Smooth muscle cell (in vitro differentiated cells): ENCODE measurements around the gene ANTKMT. TPM values are rescaled to one million over a fixed set of nuclear protein-coding genes. Genes with fewer than 3 reads are reported as not detected.

ENCODE experiments used
- DNase-seq: peaks from one replicate; lab custom pipeline; 2025; ENCODE audit not compliant: unreplicated experiment; lab: John Stamatoyannopoulos, UW
- H2AFZ ChIP-seq: fragments of 200-600 bp; sonication (generic); 2 replicates; pipeline ENCODE4 v1.6.0; 2016; ENCODE audit warnings: antibody characterized with exemption, low read depth, mild to moderate bottlenecking
- H3F3A ChIP-seq: fragments of 200-600 bp; sonication (generic); 2 replicates; pipeline ENCODE4 v1.6.0; 2017; ENCODE audit warnings: antibody characterized with exemption, low read depth
- H3K27ac ChIP-seq: fragments of 200-600 bp; sonication (generic); 2 replicates; pipeline ENCODE4 v1.5.1; 2016; ENCODE audit warnings: low read depth, mild to moderate bottlenecking
- H3K27me3 ChIP-seq: fragments of 200-600 bp; sonication (generic); 2 replicates; pipeline ENCODE4 v1.6.1; 2016; ENCODE audit warnings: low read depth, mild to moderate bottlenecking
- H3K36me3 ChIP-seq: fragments of 200-600 bp; sonication (generic); 2 replicates; pipeline ENCODE4 v1.5.1; 2016; ENCODE audit warnings: low read depth
- H3K4me1 ChIP-seq: fragments of 200-600 bp; sonication (generic); 2 replicates; pipeline ENCODE4 v1.5.1; 2016; ENCODE audit warnings: low read depth
- H3K4me2 ChIP-seq: fragments of 200-600 bp; sonication (generic); 2 replicates; pipeline ENCODE4 v1.6.0; 2016; ENCODE audit warnings: mild to moderate bottlenecking
- H3K4me3 ChIP-seq: fragments of 200-600 bp; sonication (generic); 2 replicates; pipeline ENCODE4 v1.5.1; 2016; ENCODE audit warnings: mild to moderate bottlenecking
- H3K79me2 ChIP-seq: fragments of 200-600 bp; sonication (generic); 2 replicates; pipeline ENCODE4 v1.6.0; 2016; ENCODE audit warnings: low read depth, mild to moderate bottlenecking
- H3K9ac ChIP-seq: fragments of 200-600 bp; sonication (generic); 2 replicates; pipeline ENCODE4 v1.6.0; 2016; ENCODE audit warnings: low read depth
- H3K9me3 ChIP-seq: fragments of 200-600 bp; sonication (generic); replicated peaks from 2 replicates; pipeline ENCODE4 v1.5.1; 2016; ENCODE audit warnings: low read depth
- H4K20me1 ChIP-seq: fragments of 200-600 bp; sonication (generic); 2 replicates; pipeline ENCODE4 v1.6.0; 2016; ENCODE audit warnings: low read depth
- WGBS: methylation state at CpG from one replicate; pipeline ENCODE4 v1.1.7; 2016; ENCODE audit warnings: low lambda C conversion rate; 5-methylcytosine and 5-hydroxymethylcytosine counted together
- polyA plus RNA-seq: library from polyadenylated mRNA; unstranded; fragments of >200 nt; fragmentation: Nextera tagmentation; extraction: Ambion mirVana; gene quantifications from 2 replicates; pipeline ENCODE4 v1.2.1, GENCODE V29; 2016
- total RNA-seq: library from RNA; depleted of rRNA; stranded (reverse); fragments of >200 nt; gene quantifications from 2 replicates; pipeline ENCODE4 v1.2.3, GENCODE V29; 2014
- TF ChIP-seq, protein P1 (sequence below): fragments of 200-600 bp; sonication (generic); IDR thresholded peaks from 2 replicates; pipeline ENCODE4 v1.5.1; 2017; ENCODE audit warnings: borderline replicate concordance, mild to moderate bottlenecking, antibody characterized with exemption; ENCODE audit not compliant: insufficient read depth, poor library complexity, severe bottlenecking

ANTKMT gene
- total and polyA plus RNA-seq, 2 experiments from 2014 or later = 15.6 to 39.8 TPM

DNA sequence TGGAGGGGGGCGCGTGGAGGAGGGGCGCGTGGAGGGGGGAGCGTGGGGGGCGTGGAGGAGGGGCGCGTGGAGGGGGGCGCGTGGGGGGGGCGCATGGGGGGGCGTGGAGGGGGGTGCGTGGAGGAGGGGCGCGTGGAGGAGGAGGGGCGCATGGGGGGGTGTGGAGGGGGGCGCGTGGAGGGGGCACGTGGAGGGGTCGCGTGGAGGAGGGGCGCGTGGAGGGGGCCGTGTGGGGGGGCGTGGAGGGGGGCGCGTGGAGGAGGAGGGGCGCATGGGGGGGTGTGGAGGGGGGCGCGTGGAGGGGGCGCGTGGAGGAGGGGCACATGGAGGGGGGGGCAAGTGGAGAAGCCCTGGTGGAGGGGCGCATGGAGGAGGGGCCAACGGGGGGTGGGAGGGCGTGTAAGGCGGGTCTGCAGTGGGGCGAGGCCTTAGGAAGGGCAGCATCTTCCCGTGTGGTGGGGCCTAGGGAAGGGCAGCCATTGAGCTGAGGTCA lies 46.8 kb downstream of the ANTKMT start:
- no peak overlapping the region for H2AFZ ChIP-seq
- no peak overlapping the region for H3K9ac ChIP-seq
- H3K4me2 ChIP-seq = no peak overlapping the region
- no peak for DNase-seq
- H3K27ac ChIP-seq = no peak overlapping the region
- no peak overlapping the region for H3K4me3 ChIP-seq
- H3K9me3 ChIP-seq = no peaks in the 10 kb centered on the region
- no peaks in the 10 kb centered on the region for H3K27me3 ChIP-seq
- H3K4me1 ChIP-seq = no peaks in the 10 kb centered on the region
- H3F3A ChIP-seq = no peaks in the 10 kb centered on the region
- TF ChIP-seq, protein P1, sequence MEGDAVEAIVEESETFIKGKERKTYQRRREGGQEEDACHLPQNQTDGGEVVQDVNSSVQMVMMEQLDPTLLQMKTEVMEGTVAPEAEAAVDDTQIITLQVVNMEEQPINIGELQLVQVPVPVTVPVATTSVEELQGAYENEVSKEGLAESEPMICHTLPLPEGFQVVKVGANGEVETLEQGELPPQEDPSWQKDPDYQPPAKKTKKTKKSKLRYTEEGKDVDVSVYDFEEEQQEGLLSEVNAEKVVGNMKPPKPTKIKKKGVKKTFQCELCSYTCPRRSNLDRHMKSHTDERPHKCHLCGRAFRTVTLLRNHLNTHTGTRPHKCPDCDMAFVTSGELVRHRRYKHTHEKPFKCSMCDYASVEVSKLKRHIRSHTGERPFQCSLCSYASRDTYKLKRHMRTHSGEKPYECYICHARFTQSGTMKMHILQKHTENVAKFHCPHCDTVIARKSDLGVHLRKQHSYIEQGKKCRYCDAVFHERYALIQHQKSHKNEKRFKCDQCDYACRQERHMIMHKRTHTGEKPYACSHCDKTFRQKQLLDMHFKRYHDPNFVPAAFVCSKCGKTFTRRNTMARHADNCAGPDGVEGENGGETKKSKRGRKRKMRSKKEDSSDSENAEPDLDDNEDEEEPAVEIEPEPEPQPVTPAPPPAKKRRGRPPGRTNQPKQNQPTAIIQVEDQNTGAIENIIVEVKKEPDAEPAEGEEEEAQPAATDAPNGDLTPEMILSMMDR = no peak
- no peaks in the 10 kb centered on the region for H3K79me2 ChIP-seq
- 80% methylated on average over 1 of the region's 38 CpGs for WGBS
- H4K20me1 ChIP-seq = no peaks in the 10 kb centered on the region
- no peaks in the 10 kb centered on the region for H3K36me3 ChIP-seq

DNA sequence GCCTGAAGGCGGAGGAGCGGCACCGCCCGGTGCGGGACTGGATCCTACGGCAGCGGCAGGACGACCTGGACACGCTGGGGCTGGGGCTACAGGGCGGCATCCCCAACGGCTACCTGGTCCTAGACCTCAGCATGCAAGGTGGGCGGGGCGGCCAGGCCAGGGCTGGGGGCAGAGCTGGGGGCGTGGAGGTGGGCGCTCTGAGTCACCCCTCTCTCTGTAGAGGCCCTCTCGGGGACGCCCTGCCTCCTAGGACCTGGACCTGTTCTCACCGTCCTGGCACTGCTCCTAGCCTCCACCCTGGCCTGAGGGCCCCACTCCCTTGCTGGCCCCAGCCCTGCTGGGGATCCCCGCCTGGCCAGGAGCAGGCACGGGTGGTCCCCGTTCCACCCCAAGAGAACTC lies 47.5 kb downstream of the ANTKMT start:
- Histone ChIP-seq H3K27me3 (no peaks in the 10 kb centered on the region), H3K4me3 (no peak overlapping the region), H3K4me2 (no peak overlapping the region), H4K20me1 (no peaks in the 10 kb centered on the region), H3K36me3 (no peaks in the 10 kb centered on the region), H3K27ac (no peak overlapping the region), H3F3A (no peaks in the 10 kb centered on the region), H3K4me1 (no peaks in the 10 kb centered on the region), H3K9me3 (no peaks in the 10 kb centered on the region), H3K79me2 (no peaks in the 10 kb centered on the region), H3K9ac (no peak overlapping the region), H2AFZ (no peak overlapping the region)
- TF ChIP-seq, protein P1 = no peak
- DNase-seq = no peak
- WGBS = 92% methylated on average over 11 of the region's 21 CpGs

DNA sequence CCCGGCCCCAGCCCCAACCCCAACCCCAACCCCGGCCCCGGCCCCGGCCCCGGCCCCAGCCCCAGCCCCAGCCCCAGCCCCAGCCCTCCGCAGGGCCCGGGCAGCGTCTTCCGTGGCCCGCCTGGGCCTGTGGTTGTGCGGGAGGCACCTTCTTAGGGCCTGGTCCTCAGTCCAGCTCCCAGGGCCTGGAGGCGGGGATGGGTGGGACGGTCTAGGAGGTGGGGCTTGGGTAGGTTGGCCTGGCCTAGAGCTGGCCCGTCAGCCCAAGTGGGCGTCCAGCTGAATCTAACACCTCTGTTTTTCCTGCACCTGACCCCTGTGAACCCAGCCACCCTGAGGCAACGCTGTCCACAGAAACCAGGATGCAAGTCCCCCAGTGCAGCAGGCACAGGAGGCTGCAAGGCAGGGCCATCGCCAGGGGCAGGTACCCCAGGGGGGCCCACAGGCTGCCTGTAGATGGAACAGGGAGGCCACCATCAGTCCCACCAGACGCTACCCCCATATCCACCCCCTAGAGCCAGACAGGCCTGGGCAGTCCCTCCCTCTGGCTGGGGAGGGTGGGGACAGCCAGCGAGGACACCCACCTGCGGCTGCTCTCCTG lies 48.3 kb downstream of the ANTKMT start:
- Histone ChIP-seq H3K9ac (no peak overlapping the region), H3K27ac (no peak overlapping the region), H3K4me3 (no peak overlapping the region), H4K20me1 (no peaks in the 10 kb centered on the region), H3F3A (no peaks in the 10 kb centered on the region), H3K79me2 (no peaks in the 10 kb centered on the region), H3K27me3 (no peaks in the 10 kb centered on the region), H3K9me3 (no peaks in the 10 kb centered on the region), H3K4me1 (no peaks in the 10 kb centered on the region), H2AFZ (no peak overlapping the region), H3K4me2 (no peak overlapping the region), H3K36me3 (no peaks in the 10 kb centered on the region)
- DNase-seq = no peak
- TF ChIP-seq, protein P1 = no peak
- WGBS = 85% methylated on average over 7 of the region's 20 CpGs

DNA sequence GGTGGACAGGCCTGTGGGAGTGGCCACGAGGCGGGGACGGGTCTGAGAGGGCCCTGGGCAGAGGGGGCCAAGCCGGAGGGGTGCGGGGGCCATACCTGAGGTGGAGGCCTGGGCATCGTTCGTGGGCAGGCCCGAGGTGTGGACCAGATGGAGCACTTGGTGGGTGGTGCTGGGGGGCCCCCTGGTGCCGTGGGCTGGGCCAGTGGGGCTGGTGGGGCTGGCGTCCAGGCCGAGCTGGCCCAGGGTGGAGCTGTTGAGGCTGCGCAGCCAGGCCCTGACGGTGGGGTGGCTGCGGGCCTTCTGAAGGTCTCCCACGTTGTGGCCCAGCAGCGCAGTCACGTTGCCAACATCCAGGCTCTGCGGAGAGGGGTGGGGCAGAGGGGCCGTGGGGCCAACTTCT lies 49.0 kb downstream of the ANTKMT start:
- Histone ChIP-seq H3K36me3 (no peaks in the 10 kb centered on the region), H3K27me3 (no peaks in the 10 kb centered on the region), H3F3A (no peaks in the 10 kb centered on the region), H4K20me1 (no peaks in the 10 kb centered on the region), H2AFZ (no peak overlapping the region), H3K9me3 (no peaks in the 10 kb centered on the region), H3K4me2 (no peak overlapping the region), H3K27ac (no peak overlapping the region), H3K9ac (no peak overlapping the region), H3K4me1 (no peaks in the 10 kb centered on the region), H3K4me3 (no peak overlapping the region), H3K79me2 (no peaks in the 10 kb centered on the region)
- TF ChIP-seq, protein P1 = no peak
- no peak for DNase-seq
- WGBS = 92% methylated on average over 10 of the region's 19 CpGs
